GM21619 (cell line): Measurements from ENCODE around the gene TMC3.
"Not testable (repeated sequence)": the region's sequence is repeated elsewhere in the genome, so short reads cannot be mapped to it uniquely, and the experiment has no call there.

Source experiments
- ATAC-seq: cut with Tn5 transposase; IDR thresholded peaks from one replicate; pipeline ENCODE4 v1.9.1; 2021; ENCODE audit not compliant: unreplicated experiment

Gene TMC3

GRCh38 chr15:81373775-81374395 lies at the start of gene TMC3:
TSS of gene TMC3 (minus strand) at chr15:81374213. CDS start at chr15:81374077, 136 bp downstream.
- ATAC-seq: no peak

DNA sequence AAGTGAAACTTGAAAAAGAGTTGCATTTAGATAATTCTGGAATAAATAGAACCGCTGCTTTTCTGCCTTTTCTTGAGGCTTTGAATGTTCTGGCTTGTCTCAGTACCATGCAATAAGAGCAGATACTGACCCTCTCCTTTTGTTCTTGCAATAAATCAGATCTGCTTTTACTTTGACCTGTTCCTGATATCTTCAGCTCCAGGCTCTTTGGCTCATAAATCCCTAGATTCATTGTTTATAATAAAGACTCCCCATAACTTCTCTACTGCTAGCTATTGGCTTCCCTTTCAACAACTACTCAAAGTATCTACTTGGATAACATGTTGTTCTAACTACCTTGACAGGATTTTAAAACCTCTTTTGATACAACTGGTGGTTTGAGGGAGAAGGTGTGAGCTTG lies 47.4 kb upstream of the TMC3 start:
- ATAC-seq: no peak

GRCh38 chr15:81419332-81419943 lies 45.4 kb upstream of the TMC3 start:
- no peak for ATAC-seq

DNA sequence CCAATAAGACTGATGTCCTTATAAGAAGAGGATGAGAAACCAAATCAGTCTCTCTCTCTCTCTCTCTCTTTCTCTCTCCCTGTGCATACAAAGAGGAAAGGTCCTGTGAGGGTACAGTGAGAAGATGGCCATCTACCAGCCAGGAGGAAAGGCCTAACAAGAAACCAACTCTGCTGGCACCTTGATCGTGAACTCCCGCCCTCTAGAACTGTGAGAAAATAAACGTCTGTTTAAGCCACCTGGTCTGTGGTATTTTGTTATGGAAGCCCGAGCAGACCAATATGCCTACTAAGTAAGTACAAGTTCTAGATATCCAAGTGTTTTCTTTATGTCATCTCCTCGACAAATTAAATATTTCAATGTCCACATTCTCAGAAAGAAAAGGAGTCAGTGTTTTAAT lies 44.9 kb upstream of the TMC3 start:
- ATAC-seq: no peak

DNA sequence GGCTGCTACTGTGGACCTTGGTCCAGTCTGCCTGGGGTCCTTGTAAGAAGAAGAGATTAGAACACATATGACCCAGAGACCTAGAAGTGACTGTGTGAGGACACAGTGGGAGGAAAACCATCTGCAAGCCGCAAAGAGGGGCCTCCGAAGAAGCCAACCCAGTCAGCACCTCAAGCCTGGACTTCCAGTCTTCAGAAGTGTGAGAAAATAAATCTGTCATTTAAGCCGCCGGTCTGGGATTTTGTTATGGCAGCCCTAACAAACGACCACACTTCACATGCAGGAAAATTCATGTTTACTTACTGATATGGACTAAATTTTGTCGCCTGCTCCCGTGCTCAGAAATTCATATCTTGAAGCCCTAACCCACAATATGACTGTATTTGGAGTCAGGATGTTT lies 44.4 kb upstream of the TMC3 start:
- no peak for ATAC-seq

DNA sequence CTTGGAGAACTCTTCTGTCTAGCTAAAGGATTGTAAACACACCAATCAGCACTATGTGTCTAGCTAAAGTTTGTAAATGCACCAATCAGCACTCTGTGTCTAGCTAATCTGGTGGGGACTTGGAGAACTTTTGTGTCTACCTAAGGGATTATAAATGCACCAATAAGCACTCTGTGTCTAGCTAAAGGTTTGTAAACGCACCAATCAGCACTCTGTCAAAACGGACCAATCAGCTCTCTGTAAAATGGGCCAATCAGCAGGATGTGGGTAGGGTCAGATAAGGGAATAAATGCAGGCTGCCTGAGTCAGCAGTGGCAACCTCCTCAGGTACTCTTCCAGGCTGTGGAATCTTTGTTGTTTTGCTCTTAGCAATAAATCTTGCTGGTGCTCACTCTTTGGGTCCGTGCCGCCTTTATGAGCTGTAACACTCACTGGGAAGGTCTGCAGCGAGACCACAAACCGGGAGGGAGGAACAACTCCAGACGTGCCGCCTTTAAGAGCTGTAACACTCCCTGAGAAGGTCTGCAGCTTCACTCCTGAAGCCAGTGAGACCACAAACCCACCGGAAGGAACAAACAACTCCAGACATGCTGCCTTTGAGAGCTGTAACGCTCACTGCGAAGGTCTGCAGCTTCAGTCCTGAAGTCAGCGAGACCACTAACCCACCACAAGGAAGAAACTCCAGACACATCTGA lies 40.4 kb upstream of the TMC3 start:
- ATAC-seq: not testable (repeated sequence)

GRCh38 chr15:81413851-81414250 lies 39.8 kb upstream of the TMC3 start:
- no peak for ATAC-seq

DNA sequence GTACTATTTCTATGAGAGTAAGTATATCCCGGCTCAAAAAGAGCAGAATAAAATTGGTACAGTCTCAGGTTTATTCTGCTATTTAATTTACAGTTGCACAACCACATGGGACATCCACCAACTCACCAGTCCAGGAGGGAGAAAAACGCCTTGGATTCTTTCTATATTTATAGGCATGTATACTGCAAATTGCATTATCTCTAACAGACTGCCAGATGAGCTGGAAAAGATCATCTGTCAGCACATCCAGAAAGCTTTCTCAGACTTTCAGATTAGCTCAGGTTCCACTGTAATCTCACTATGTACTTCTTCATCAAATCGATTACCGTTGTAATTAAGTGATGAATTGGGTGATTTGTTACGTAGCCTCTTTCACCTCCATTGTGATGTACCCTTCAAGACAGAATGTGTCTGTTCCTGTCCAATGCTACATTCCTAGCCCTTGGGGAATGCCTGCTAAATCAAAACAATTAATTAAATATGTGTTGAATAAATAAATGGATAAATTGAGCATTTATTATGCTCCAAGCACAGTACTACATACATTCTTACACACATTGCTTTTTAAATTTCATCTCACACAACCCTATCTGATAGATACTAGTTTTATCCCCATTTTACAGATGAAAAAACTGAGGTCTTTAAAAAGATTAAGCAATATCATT lies 38.1 kb upstream of the TMC3 start:
- no peak for ATAC-seq

DNA sequence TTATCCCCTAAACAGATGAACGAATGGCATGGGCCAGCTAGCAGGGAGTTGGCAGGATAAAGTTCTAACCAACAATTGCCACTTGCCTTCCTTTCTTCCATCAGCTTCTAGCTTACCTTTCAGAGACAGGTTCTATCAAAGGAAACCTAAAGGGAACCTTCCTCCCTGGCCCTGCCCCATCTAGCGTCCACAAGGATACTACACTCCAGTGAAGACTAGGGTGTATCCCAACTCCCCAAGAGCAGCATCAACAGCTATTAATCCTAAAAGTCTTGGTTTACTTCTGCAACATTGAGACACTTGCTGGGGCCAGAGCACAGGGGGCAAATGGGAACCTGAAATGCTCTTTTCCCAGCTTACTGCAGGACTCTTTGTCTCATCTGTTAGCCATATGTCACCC lies 37.0 kb upstream of the TMC3 start:
- no peak for ATAC-seq

- no peak for ATAC-seq
Measured at GRCh38 chr15:81410318-81410753, 36.3 kb upstream of the TMC3 start.

DNA sequence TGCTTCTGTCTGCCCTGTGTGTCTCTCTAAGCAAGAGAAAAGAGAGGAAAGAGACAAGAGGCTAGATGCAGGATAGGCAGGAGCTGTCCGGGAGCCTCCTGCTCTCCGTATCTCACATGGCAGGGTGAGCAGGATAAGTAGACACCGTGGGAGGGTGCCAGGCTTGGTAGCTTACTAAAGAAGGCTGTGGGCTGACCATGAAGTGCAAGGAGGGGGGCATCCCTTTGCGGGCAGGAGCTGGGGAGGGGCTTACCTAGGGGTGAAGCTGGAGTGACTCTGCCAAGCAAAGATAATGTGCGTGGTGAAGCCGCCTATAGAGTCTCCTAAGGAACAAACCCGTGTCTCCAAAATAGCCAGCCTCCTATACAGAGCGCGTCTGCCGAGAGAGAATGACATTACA lies 33.7 kb upstream of the TMC3 start:
- ATAC-seq: no peak

- no peak for ATAC-seq
Measured at GRCh38 chr15:81407176-81407575, 33.2 kb upstream of the TMC3 start.

DNA sequence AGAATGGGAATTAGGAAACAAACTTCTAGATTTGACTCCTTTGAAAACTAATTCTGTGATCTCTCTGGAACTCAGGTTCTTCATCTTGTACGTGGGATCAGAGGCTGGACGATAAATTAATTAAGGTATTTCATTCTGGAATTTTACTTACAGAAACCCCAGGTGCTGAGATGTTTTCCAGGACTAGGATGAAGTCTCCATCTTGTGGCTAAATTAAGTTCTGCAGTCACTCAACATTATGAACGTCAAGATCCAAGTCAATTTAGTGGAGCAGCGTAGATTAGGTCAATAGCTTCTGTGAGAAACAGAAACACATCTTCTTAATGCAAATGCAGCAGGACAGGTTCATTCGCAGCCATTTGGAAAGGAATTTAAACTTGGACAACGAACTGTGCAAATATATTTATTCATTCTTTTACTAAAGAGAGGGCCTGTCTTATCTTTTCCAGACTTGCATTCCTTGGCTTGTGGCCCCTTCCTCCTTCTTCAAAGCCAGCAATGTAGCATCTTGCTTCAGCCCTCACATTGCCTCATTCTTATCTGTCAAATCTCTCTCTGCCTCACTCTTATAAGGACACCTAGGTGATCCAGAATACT lies 26.7 kb upstream of the TMC3 start:
- no peak for ATAC-seq

- ATAC-seq: no peak
Measured at GRCh38 chr15:81398910-81399551, 25.0 kb upstream of the TMC3 start.

GRCh38 chr15:81398456-81398855 lies 24.4 kb upstream of the TMC3 start:
- no peak for ATAC-seq

DNA sequence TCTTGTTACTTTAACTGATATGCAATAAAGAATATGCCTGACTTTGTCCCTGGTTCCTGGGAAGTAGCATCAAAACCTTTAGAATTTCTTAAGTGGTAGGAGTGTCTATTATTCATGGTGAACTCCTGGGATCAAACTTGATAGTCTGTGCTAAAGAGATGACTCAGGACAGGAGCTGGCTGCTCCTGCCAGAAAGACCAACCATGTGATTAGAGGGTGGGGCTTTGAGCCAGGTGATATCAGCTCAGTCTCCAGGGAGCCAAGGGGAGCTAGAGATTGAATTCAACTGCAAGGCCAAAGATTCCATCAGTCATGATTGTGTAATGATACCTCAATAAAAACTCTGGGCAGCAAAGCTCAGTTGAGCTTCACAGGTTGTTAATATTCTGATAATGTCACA lies 20.6 kb upstream of the TMC3 start:
- no peak for ATAC-seq

GRCh38 chr15:81391657-81392056 lies 17.6 kb upstream of the TMC3 start:
- no peak for ATAC-seq

DNA sequence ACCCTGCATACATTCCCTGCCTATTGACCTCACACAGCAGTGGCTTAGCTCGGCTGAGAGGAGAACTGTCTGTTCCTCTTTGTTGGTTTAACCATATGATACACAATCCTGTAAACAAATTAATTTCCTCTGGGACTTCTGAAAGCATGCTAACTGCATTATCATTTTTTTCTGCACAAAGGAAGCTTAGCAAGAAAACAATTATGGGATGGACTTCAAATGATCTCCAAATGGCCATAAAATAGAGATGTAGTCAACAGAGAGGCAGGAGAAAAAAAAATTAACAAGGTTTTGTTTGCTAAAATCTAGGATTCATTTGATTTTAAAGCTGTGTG lies 14.4 kb upstream of the TMC3 start:
- no peak for ATAC-seq

- ATAC-seq: no peak
Measured at GRCh38 chr15:81387621-81388435, 13.8 kb upstream of the TMC3 start.

DNA sequence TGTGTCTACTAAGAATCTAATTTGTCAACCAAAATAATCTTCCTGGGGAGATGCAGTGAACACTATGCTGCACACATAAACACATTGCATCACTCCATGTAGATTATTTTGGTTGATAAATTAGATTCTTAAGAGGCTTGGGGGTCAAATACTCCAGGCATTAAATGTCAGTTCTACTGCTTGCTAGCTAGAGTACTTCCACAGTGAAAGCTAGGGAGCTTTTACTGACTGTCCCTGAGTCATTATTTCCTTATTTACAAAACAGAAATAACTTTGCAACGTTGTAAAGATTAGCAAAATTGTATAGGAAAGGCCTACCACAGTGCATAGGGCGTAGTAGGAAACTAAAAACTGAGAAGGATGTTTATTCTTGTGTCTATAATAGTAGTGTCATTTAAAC lies 12.9 kb upstream of the TMC3 start:
- no peak for ATAC-seq
